ENCODE results near the gene KPNA2.

DNA sequence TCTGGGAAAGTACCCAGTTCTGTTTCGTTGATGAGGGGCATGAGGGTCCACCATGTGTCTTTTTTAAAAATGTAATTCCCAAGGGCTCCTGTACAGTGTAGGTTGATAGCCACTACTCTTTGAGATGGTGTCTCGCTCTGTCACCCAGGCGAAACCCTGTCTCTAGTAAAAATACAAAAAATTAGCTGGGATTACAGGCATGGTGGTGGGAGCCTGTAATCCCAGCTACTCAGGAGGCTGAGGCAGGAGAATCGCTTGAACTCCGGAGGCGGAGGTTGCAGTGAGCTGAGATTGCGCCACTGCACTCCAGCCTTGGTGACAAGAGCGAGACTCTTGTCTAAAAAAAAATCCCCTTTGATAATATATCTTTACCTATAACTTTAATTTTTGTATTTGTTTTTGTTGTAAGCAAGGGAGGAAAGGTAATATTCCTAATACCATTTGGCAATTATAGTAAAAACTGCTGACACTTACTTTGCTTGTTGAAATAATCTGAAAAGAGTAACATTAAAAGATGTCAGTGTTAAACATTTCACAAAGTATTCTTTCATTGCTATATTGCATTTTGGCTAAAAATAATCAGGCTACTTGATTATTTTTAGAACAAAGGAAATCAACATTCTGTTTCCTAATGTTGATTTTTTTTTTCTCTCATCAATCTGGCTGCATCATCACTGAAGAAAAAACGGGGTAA lies 11.8 kb downstream of the KPNA2 start:
- TF ChIP-seq, protein P1, sequence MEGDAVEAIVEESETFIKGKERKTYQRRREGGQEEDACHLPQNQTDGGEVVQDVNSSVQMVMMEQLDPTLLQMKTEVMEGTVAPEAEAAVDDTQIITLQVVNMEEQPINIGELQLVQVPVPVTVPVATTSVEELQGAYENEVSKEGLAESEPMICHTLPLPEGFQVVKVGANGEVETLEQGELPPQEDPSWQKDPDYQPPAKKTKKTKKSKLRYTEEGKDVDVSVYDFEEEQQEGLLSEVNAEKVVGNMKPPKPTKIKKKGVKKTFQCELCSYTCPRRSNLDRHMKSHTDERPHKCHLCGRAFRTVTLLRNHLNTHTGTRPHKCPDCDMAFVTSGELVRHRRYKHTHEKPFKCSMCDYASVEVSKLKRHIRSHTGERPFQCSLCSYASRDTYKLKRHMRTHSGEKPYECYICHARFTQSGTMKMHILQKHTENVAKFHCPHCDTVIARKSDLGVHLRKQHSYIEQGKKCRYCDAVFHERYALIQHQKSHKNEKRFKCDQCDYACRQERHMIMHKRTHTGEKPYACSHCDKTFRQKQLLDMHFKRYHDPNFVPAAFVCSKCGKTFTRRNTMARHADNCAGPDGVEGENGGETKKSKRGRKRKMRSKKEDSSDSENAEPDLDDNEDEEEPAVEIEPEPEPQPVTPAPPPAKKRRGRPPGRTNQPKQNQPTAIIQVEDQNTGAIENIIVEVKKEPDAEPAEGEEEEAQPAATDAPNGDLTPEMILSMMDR (IDR thresholded peaks at IDR 0.05): no peak
- no peak for TF ChIP-seq POLR2A (IDR thresholded peaks at IDR 0.05)

Measured in heart left ventricle (tissue), 13 donors.